Caki2 (cell line): Measurements from ENCODE around the gene FNIP1. TPM values are rescaled to one million over a fixed set of nuclear protein-coding genes. Genes with fewer than 3 reads are reported as not detected.
"Not testable (repeated sequence)": the region's sequence is repeated elsewhere in the genome, so short reads cannot be mapped to it uniquely, and the experiment has no call there.

Experiments
- DNase-seq: peaks from one replicate; pipeline ENCODE4 v3.0.0-alpha.2; 2015; ENCODE audit warnings: low read depth
- in situ Hi-C: cut with HindIII; loops from 2 replicates; pipeline ENCODE4 v1.10.0; 2016; ENCODE audit warnings: low sequenced_read_pairs, low pct_unique_long_range_greater_than_20kb, mixed read lengths
- total RNA-seq: library from RNA; depleted of rRNA; stranded (reverse); fragments of >200 nt; shearing (Covaris generic); gene quantifications from 2 replicates; pipeline ENCODE4 v1.2.3, GENCODE V29; 2014; ENCODE audit warnings: low replicate concordance

Gene FNIP1
- total RNA-seq, 1 experiment from 2014 or later: 16.0 TPM

- in situ Hi-C loops: no loop called here
- DNase-seq: no peak
These were observed 76.1 kb downstream of the FNIP1 start for GRCh38 chr5:131720714-131721113.

GRCh38 chr5:131719564-131719963 lies 77.3 kb downstream of the FNIP1 start:
- no peak for DNase-seq
- in situ Hi-C loops: no loop called here

- in situ Hi-C loops: no loop called here
- DNase-seq: no peak
These were observed 78.3 kb downstream of the FNIP1 start for GRCh38 chr5:131718487-131719014.

GRCh38 chr5:131717164-131717563 lies 79.7 kb downstream of the FNIP1 start:
- in situ Hi-C loops, DNase-seq: not testable (repeated sequence)

- DNase-seq: no peak
- in situ Hi-C loops: no loop called here
These were observed 80.2 kb downstream of the FNIP1 start for GRCh38 chr5:131716650-131717049.

GRCh38 chr5:131710391-131710790 lies 86.4 kb downstream of the FNIP1 start:
- DNase-seq: no peak
- in situ Hi-C loops: no loop called here

- in situ Hi-C loops: no loop called here
- DNase-seq: no peak
These were observed 87.8 kb downstream of the FNIP1 start for GRCh38 chr5:131709043-131709442.

GRCh38 chr5:131706281-131706680 lies 90.5 kb downstream of the FNIP1 start:
- in situ Hi-C loops: no loop called here
- no peak for DNase-seq

- DNase-seq: no peak
- in situ Hi-C loops: no loop called here
These were observed 101.9 kb downstream of the FNIP1 start for GRCh38 chr5:131694926-131695325.

- no peak for DNase-seq
- in situ Hi-C loops: no loop called here
These were observed 102.9 kb downstream of the FNIP1 start for GRCh38 chr5:131693894-131694293.

GRCh38 chr5:131685516-131686171 lies 111.2 kb downstream of the FNIP1 start:
- no peak for DNase-seq
- in situ Hi-C loops: no loop called here

- DNase-seq: no peak
- in situ Hi-C loops: no loop called here
These were observed 112.2 kb downstream of the FNIP1 start for GRCh38 chr5:131684595-131684994.

GRCh38 chr5:131684051-131684450 lies 112.8 kb downstream of the FNIP1 start:
- in situ Hi-C loops: no loop called here
- no peak for DNase-seq

- in situ Hi-C loops: no loop called here
- no peak for DNase-seq
These were observed 114.0 kb downstream of the FNIP1 start for GRCh38 chr5:131682826-131683225.

- in situ Hi-C loops: no loop called here
- DNase-seq: no peak
These were observed 114.6 kb downstream of the FNIP1 start for GRCh38 chr5:131682175-131682574.

GRCh38 chr5:131679911-131680310 lies 116.9 kb downstream of the FNIP1 start:
- in situ Hi-C loops: no loop called here
- DNase-seq: no peak

- DNase-seq, in situ Hi-C loops: not testable (repeated sequence)
These were observed 118.5 kb downstream of the FNIP1 start for GRCh38 chr5:131678273-131678672.

GRCh38 chr5:131677115-131677514 lies 119.7 kb downstream of the FNIP1 start:
- in situ Hi-C loops: no loop called here
- DNase-seq: no peak

- DNase-seq: no peak
These were observed 124.0 kb downstream of the FNIP1 start for GRCh38 chr5:131672776-131673175.

GRCh38 chr5:131671994-131672655 lies 124.7 kb downstream of the FNIP1 start:
- no peak for DNase-seq
- in situ Hi-C loops: no loop called here

More at GRCh38 chr5:131672776-131673175, 124.0 kb downstream of the FNIP1 start:
- in situ Hi-C loops: no loop called here
